Kidney (tissue), 14 donors: ENCODE data around the gene SWSAP1. TPM values are rescaled to one million over a fixed set of nuclear protein-coding genes. Genes with fewer than 3 reads are reported as not detected.

Experiments
- DNase-seq, 5 donors: peaks; one replicate each; pipeline ENCODE4 v3.0.0-alpha.2; 2013 to 2020
- FAIRE-seq: peaks from 2 replicates; lab custom pipeline; 2012; peaks lifted over from hg19 to GRCh38; lab: Jason Lieb, UNC
- H3K27ac ChIP-seq, 2 donors: one replicate each; pipeline ENCODE4 v1.7.0; 2013; ENCODE audit warnings: low read depth in 2 of 2, low read length in 2 of 2, inconsistent platforms in 1 of 2
- H3K27me3 ChIP-seq: one replicate; pipeline ENCODE4 v1.7.1; 2013; ENCODE audit warnings: low read length, inconsistent platforms; ENCODE audit not compliant: control insufficient read depth, insufficient read depth
- H3K36me3 ChIP-seq, 3 donors: one replicate each; pipeline versions ENCODE4 v1.7.0 to v1.7.1; 2013; ENCODE audit warnings: low read length in 3 of 3, control low read depth in 1 of 3, inconsistent platforms in 1 of 3; ENCODE audit not compliant: insufficient read depth in 3 of 3, control insufficient read depth in 2 of 3
- H3K4me1 ChIP-seq, 3 donors: one replicate each; pipeline versions ENCODE4 v1.7.0 to v1.7.1; 2013; ENCODE audit warnings: low read length in 3 of 3, inconsistent platforms in 1 of 3, low read depth in 1 of 3; ENCODE audit not compliant: control insufficient read depth in 2 of 3, insufficient read depth in 2 of 3
- H3K4me3 ChIP-seq, 3 donors: one replicate each; pipeline versions ENCODE4 v1.7.0 to v1.8.1; 2013; ENCODE audit warnings: low read length in 3 of 3, control low read depth in 1 of 3, inconsistent platforms in 1 of 3
- H3K9ac ChIP-seq, 3 donors: one replicate each; pipeline versions ENCODE4 v1.7.0 to v1.7.1; 2013; ENCODE audit warnings: low read length in 3 of 3, control low read depth in 1 of 3, inconsistent platforms in 1 of 3
- H3K9me3 ChIP-seq, 3 donors: one replicate each; pipeline versions ENCODE4 v1.7.0 to v1.7.1; 2013; ENCODE audit warnings: low read length in 3 of 3, control low read depth in 1 of 3, inconsistent platforms in 1 of 3; ENCODE audit not compliant: control insufficient read depth in 2 of 3, insufficient read depth in 1 of 3
- CTCF ChIP-seq: IDR thresholded peaks from 3 replicates; pipeline ENCODE4 v1.5.1; 2012; ENCODE audit warnings: mild to moderate bottlenecking, moderate library complexity, borderline replicate concordance; ENCODE audit not compliant: insufficient read depth; ENCODE audit errors: extremely low read depth
- intact Hi-C: fragments of 100-400 bp; cut with DNase I; formaldehyde crosslinking; loops from one replicate; pipeline ENCODE4 v1.11.1; 2022
- polyA plus RNA-seq: library from polyadenylated mRNA; stranded (reverse); fragments of 350-450 nt; fragmentation: Illumina TruSeq; extraction: RNeasy Lipid Tissue Mini Kit (QIAGEN cat#74804); gene quantifications from one replicate; pipeline ENCODE4 v1.2.3, GENCODE V29; 2014; ENCODE audit warnings: low read depth, low replicate concordance; ENCODE audit not compliant: insufficient read depth
- total RNA-seq: library from RNA; stranded (reverse); fragmentation: NEBNext Ultra II Directional; extraction: Animal tissue kit (Norgen Biotek cat#: 25700); gene quantifications from one replicate; pipeline ENCODE4 v1.2.1, GENCODE V29; 2021
- donor health status: control.
- donor health status: control.
- donor health status: control.
- donor health status: control.
- donor health status: control.
- donor health status: DM: yes; HTN: yes; CAD: no.
- donor health status: Normal renal cell carcinoma (clear cell type).

SWSAP1 gene
- total and polyA plus RNA-seq, 2 donors from 2014 or later, result 4.1 to 6.2 TPM

GRCh38 chr19:11390359-11390758 is 15.9 kb downstream of the SWSAP1 start:
- intact Hi-C loops, result no loop called here
- no peaks in the 10 kb centered on the region for H3K27me3 ChIP-seq
- H3K27ac ChIP-seq, result no peak overlapping the region
- H3K9me3 ChIP-seq, result peaks cover 0 to 6% (median 0%) of the 10 kb centered on the region in 3 donors
- no peak for TF ChIP-seq CTCF
- DNase-seq (no peak), FAIRE-seq (no peak)
- no peak overlapping the region for H3K9ac ChIP-seq
- peaks cover 0 to 4% (median 0%) of the 10 kb centered on the region in 3 donors for H3K36me3 ChIP-seq
- no peak overlapping the region for H3K4me3 ChIP-seq
- no peaks in the 10 kb centered on the region for H3K4me1 ChIP-seq

GRCh38 chr19:11390933-11391680 is 16.6 kb downstream of the SWSAP1 start:
- no peaks in the 10 kb centered on the region for H3K27me3 ChIP-seq
- no peak overlapping the region for H3K4me3 ChIP-seq
- H3K9me3 ChIP-seq, result peaks cover 0 to 6% (median 0%) of the 10 kb centered on the region in 3 donors
- intact Hi-C loops, result no loop called here
- DNase-seq (no peak), FAIRE-seq (no peak)
- H3K36me3 ChIP-seq, result peaks cover 0 to 4% (median 0%) of the 10 kb centered on the region in 3 donors
- no peak overlapping the region for H3K27ac ChIP-seq
- no peaks in the 10 kb centered on the region for H3K4me1 ChIP-seq
- TF ChIP-seq CTCF, result no peak
- H3K9ac ChIP-seq, result no peak overlapping the region

GRCh38 chr19:11397089-11397610 is 22.7 kb downstream of the SWSAP1 start:
- intact Hi-C loops, result no loop called here
- no peak overlapping the region for H3K9ac ChIP-seq
- DNase-seq (no peak), FAIRE-seq (no peak)
- H3K4me1 ChIP-seq, result no peaks in the 10 kb centered on the region
- no peak for TF ChIP-seq CTCF
- no peak overlapping the region for H3K4me3 ChIP-seq
- no peaks in the 10 kb centered on the region for H3K27me3 ChIP-seq
- peaks cover 0 to 20% (median 2%) of the 10 kb centered on the region in 3 donors for H3K36me3 ChIP-seq
- no peak overlapping the region for H3K27ac ChIP-seq
- no peaks in the 10 kb centered on the region for H3K9me3 ChIP-seq
